Ascending aorta (tissue), 2 donors: ENCODE measurements around the gene MYL4. TPM values are rescaled to one million over a fixed set of nuclear protein-coding genes. Genes with fewer than 3 reads are reported as not detected.
"Not testable (repeated sequence)": the region's sequence is repeated elsewhere in the genome, so short reads cannot be mapped to it uniquely, and the experiment has no call there.

Experiments
- DNase-seq, 2 donors: peaks; one replicate each; pipeline ENCODE4 v3.0.0-alpha.2; 2019; ENCODE audit warnings: low spot score in 2 of 2
- H3K27ac ChIP-seq, 2 donors: fragments of 200-600 bp; sonication (generic); one replicate each; pipeline ENCODE4 v1.5.1; 2016 to 2017; ENCODE audit warnings: mild to moderate bottlenecking in 1 of 2
- H3K27me3 ChIP-seq: fragments of 200-600 bp; sonication (generic); one replicate; pipeline ENCODE4 v1.5.1; 2017
- H3K36me3 ChIP-seq, 2 donors: fragments of 200-600 bp; sonication (generic); one replicate each; pipeline ENCODE4 v1.5.1; 2016
- H3K4me1 ChIP-seq, 2 donors: fragments of 200-600 bp; sonication (generic); one replicate each; pipeline ENCODE4 v1.5.1; 2016 to 2017; ENCODE audit warnings: mild to moderate bottlenecking in 1 of 2
- H3K4me3 ChIP-seq, 2 donors: fragments of 200-600 bp; sonication (generic); one replicate each; pipeline ENCODE4 v1.5.1; 2016 to 2017; ENCODE audit warnings: mild to moderate bottlenecking in 1 of 2
- H3K9me3 ChIP-seq, 2 donors: fragments of 200-600 bp; sonication (generic); one replicate each; pipeline ENCODE4 v1.5.1; 2016
- intact Hi-C: fragments of 100-400 bp; cut with DNase I; formaldehyde crosslinking; loops from one replicate; pipeline ENCODE4 v1.15.1; 2023
- total RNA-seq: library from RNA; depleted of rRNA; stranded (reverse); fragments of >200 nt; gene quantifications from one replicate; pipeline ENCODE4 v1.1.0, GENCODE V29; 2016
- TF ChIP-seq, protein P1 (sequence below), 3 experiments: fragments of 200-600 bp in 2 of 3; fragments of 450-650 bp in 1 of 3; sonication (generic) in 2 of 3; IDR thresholded peaks; one replicate each; pipeline ENCODE4 v1.5.1; 2016 to 2019; ENCODE audit warnings: antibody characterized with exemption in 3 of 3, mild to moderate bottlenecking in 1 of 3, moderate library complexity in 1 of 3

MYL4 gene
- total RNA-seq, 1 donor from 2014 or later, result not detected

DNA sequence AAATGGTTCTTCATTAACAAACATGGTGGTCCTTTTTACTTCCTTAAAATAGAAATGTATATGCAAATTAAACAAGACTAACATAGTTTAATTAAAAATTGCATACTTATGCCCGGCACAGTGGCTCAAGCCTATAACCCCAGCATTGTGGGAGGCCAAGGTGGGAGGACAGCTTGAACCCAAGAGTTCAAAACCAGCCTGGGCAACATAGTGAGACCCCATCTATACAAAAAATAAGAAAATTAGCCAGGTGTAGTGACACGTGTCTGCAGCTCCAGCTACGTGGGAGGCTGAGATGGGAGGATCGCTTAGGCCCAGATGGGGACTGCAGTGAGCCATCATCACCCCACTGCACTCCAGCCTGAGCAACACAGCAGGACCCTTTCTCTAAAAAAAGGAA lies 38.4 kb upstream of the MYL4 start:
- no peaks in the 10 kb centered on the region for H3K4me1 ChIP-seq
- peaks cover 35 to 55% of the 10 kb centered on the region in 2 donors for H3K36me3 ChIP-seq
- H3K9me3 ChIP-seq, result no peaks in the 10 kb centered on the region
- H3K27me3 ChIP-seq, result no peaks in the 10 kb centered on the region
- no peak overlapping the region for H3K4me3 ChIP-seq
- no peak for DNase-seq
- TF ChIP-seq, protein P1, sequence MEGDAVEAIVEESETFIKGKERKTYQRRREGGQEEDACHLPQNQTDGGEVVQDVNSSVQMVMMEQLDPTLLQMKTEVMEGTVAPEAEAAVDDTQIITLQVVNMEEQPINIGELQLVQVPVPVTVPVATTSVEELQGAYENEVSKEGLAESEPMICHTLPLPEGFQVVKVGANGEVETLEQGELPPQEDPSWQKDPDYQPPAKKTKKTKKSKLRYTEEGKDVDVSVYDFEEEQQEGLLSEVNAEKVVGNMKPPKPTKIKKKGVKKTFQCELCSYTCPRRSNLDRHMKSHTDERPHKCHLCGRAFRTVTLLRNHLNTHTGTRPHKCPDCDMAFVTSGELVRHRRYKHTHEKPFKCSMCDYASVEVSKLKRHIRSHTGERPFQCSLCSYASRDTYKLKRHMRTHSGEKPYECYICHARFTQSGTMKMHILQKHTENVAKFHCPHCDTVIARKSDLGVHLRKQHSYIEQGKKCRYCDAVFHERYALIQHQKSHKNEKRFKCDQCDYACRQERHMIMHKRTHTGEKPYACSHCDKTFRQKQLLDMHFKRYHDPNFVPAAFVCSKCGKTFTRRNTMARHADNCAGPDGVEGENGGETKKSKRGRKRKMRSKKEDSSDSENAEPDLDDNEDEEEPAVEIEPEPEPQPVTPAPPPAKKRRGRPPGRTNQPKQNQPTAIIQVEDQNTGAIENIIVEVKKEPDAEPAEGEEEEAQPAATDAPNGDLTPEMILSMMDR (IDR thresholded peaks at IDR 0.05), result no peak
- no peak overlapping the region for H3K27ac ChIP-seq
- intact Hi-C loops, result no loop called here

DNA sequence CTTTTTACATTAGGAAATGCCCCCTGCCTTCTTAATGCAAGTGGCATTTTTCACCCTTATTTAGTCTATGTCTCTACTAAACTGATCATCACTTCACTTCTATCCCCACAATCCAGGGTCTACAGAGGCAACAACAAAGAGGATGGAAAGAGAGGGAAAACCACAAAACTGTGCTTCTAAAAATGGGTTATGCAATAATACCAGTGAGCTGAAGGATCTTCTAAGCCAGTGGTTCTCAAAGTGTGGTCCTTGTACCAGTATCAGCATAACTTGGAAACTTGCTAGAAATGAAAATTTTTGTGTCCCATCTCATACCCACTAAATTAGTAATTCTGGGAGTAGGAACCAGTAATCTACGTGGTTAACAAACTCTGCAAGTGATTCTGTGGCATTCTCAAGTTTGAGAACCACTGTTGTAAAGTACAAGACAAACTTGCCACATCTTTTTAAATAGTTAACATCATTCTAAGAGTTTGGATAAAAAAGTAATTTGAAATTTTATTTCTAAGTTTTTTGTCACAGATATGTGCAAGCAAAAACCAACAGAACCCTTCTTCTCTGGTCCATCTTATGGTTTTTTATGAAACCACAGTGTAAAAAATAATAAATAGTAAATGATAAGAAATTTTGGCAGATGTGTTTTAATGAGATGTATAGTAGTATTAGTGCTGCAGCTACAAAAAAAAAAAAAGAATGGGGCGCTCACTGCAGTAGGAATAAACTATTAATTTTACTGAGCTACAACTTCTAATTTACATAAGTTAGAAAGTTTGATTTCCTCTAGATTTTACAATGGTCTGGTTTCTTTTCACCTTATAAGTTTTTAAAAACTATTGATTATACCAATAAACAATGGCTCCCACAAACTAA lies 36.2 kb upstream of the MYL4 start:
- intact Hi-C loops, result no loop called here
- DNase-seq, result no peak
- Histone ChIP-seq H3K4me1 (no peaks in the 10 kb centered on the region), H3K9me3 (no peaks in the 10 kb centered on the region), H3K36me3 (peaks cover 30 to 37% of the 10 kb centered on the region in 2 donors), H3K4me3 (no peak overlapping the region), H3K27ac (no peak overlapping the region), H3K27me3 (no peaks in the 10 kb centered on the region)
- TF ChIP-seq, protein P1 (IDR thresholded peaks at IDR 0.05), result no peak

DNA sequence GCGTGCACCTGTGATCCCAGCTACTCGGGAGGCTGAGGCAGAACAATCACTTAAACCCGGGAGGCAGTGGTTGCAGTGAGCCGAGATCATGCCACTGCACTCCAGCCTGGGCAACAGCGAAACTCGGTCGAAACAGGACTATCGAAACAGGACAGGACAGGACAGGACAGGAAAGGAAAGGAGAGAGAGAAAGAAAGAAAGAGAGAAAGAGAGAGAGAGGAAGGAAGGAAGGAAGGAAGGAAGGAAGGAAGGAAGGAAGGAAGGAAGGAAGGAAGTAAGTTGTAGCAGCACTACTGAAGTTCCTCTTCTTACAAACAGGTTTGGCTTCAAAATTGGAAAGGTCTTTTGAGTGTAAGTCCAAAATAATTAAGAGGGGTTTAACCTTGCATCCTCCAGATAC lies 34.3 kb upstream of the MYL4 start:
- H3K4me3 ChIP-seq, H3K9me3 ChIP-seq, DNase-seq, H3K27ac ChIP-seq, intact Hi-C loops, H3K4me1 ChIP-seq, H3K27me3 ChIP-seq: not testable (repeated sequence)
- peaks cover 24 to 30% of the 10 kb centered on the region in 2 donors for H3K36me3 ChIP-seq

DNA sequence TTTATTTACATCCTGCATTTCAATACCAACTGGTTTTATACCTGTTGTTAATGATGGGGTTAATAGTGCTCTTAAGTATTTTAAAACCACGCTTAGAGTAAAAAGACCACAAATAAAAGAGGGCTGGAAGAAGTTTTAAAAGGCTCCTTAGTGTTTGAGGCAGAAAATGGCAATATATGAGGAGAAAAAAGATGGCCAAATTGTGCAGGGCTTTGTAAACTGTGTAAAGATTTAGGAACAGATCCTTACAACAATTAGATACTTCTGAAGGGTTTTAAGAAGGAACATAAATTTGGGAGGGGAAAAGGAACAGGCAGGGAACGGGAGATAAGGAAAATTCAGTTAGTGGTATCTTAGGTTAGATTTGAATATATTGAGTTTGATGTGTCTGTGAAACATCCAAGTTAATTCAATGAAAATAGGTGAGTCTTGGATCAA lies 32.7 kb upstream of the MYL4 start:
- no peaks in the 10 kb centered on the region for H3K27me3 ChIP-seq
- H3K9me3 ChIP-seq, result no peaks in the 10 kb centered on the region
- H3K27ac ChIP-seq, result no peak overlapping the region
- TF ChIP-seq, protein P1 (IDR thresholded peaks at IDR 0.05), result no peak
- DNase-seq, result no peak
- peaks cover 20 to 22% of the 10 kb centered on the region in 2 donors for H3K36me3 ChIP-seq
- no peak overlapping the region for H3K4me3 ChIP-seq
- peaks cover 0 to 2% of the 10 kb centered on the region in 2 donors for H3K4me1 ChIP-seq
- intact Hi-C loops, result no loop called here

DNA sequence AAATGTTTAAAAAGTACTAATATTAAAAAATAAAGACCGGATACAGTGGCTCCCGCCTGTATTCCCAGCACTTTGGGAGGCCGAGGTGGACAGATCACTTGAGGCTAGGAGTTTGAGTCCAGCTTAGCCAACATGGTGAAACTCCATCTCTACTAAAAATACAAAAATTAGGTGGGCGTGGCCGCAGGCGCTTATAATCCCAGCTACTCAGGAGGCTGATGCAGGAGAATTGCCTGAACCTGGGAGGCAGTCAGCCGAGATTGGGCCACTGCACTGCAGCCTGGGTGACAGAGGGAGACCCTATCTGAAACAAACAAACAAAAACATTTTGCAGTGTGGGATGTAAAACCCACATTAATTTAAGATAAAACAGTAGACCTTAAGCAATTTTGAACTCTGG lies 31.9 kb upstream of the MYL4 start:
- no peak overlapping the region for H3K27ac ChIP-seq
- no peaks in the 10 kb centered on the region for H3K27me3 ChIP-seq
- H3K36me3 ChIP-seq, result peaks cover 20 to 22% of the 10 kb centered on the region in 2 donors
- peaks cover 0 to 2% of the 10 kb centered on the region in 2 donors for H3K4me1 ChIP-seq
- intact Hi-C loops, result no loop called here
- DNase-seq, result no peak
- TF ChIP-seq, protein P1 (IDR thresholded peaks at IDR 0.05), result no peak
- no peak overlapping the region for H3K4me3 ChIP-seq
- no peaks in the 10 kb centered on the region for H3K9me3 ChIP-seq

DNA sequence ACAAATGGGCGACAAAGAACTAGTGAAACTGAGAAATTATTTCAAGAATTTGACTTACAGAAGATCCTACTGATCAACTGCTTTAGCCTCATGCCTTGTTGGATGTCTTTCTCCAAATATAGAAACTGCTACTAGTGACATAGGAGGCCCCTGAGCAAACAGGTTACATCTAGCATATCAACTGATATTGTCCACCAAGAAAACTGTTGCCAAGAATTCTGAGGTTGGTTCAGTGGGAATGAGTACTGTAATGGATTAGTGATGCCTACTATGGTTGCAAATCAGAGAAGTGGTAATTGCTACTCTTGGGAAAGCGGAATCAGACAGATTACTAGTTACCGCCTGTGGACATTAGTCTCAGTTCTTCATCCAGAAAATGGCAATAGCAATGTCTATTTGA lies 30.0 kb upstream of the MYL4 start:
- no peak for DNase-seq
- no peak overlapping the region for H3K27ac ChIP-seq
- intact Hi-C loops, result no loop called here
- H3K27me3 ChIP-seq, result no peaks in the 10 kb centered on the region
- TF ChIP-seq, protein P1 (IDR thresholded peaks at IDR 0.05), result no peak
- no peaks in the 10 kb centered on the region for H3K9me3 ChIP-seq
- peaks cover 0 to 5% of the 10 kb centered on the region in 2 donors for H3K4me1 ChIP-seq
- peaks cover 17 to 22% of the 10 kb centered on the region in 2 donors for H3K36me3 ChIP-seq
- no peak overlapping the region for H3K4me3 ChIP-seq
